ENCODE data around the gene LONRF3. TPM values are rescaled to one million over a fixed set of nuclear protein-coding genes. Genes with fewer than 3 reads are reported as not detected.

Gene LONRF3
- total RNA-seq, 4 donors from 2014 or later: 15.7 to 73.3 (median 42.3) TPM

DNA sequence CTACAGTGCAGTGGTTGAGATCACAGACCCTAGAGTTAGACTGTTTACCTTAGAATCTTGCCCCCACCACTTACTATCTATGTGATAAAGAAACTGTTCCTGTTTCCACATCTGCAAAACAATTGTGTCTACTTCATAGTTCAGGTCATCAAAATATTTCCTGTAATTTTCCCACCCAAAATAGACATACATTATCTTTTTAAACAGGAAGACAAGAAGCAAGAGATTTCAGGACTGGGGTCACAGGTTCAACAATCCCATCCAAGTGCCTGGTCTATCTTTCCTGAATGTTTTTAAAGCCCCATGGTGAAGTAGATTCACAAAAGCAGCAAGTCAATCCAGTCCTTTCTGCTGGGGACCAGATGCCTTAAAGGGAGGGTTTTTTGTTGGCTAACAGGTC lies 56.6 kb downstream of the LONRF3 start:
- no peak for ATAC-seq
- TF ChIP-seq, protein P1, sequence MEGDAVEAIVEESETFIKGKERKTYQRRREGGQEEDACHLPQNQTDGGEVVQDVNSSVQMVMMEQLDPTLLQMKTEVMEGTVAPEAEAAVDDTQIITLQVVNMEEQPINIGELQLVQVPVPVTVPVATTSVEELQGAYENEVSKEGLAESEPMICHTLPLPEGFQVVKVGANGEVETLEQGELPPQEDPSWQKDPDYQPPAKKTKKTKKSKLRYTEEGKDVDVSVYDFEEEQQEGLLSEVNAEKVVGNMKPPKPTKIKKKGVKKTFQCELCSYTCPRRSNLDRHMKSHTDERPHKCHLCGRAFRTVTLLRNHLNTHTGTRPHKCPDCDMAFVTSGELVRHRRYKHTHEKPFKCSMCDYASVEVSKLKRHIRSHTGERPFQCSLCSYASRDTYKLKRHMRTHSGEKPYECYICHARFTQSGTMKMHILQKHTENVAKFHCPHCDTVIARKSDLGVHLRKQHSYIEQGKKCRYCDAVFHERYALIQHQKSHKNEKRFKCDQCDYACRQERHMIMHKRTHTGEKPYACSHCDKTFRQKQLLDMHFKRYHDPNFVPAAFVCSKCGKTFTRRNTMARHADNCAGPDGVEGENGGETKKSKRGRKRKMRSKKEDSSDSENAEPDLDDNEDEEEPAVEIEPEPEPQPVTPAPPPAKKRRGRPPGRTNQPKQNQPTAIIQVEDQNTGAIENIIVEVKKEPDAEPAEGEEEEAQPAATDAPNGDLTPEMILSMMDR (IDR thresholded peaks at IDR 0.05 in 4 of 5, conservative IDR thresholded peaks at IDR 0.05 in 1 of 5): no peak
- no peak for TF ChIP-seq POLR2A (IDR thresholded peaks at IDR 0.05)
- Histone ChIP-seq H3K27me3 (no peaks in the 10 kb centered on the region), H3K9me3 (no peaks in the 10 kb centered on the region), H3K36me3 (no peaks in the 10 kb centered on the region), H3K27ac (no peak overlapping the region), H3K4me3 (no peak overlapping the region), H3K4me1 (no peaks in the 10 kb centered on the region)
- intact Hi-C loops (cut with DNase I; ENCODE audit: low total_unique reads): no loop called here
- in situ Hi-C loops (cut with MboI; ENCODE audit: low sequenced_read_pairs in 4 of 4): no loop called here
- DNase-seq: no peak

DNA sequence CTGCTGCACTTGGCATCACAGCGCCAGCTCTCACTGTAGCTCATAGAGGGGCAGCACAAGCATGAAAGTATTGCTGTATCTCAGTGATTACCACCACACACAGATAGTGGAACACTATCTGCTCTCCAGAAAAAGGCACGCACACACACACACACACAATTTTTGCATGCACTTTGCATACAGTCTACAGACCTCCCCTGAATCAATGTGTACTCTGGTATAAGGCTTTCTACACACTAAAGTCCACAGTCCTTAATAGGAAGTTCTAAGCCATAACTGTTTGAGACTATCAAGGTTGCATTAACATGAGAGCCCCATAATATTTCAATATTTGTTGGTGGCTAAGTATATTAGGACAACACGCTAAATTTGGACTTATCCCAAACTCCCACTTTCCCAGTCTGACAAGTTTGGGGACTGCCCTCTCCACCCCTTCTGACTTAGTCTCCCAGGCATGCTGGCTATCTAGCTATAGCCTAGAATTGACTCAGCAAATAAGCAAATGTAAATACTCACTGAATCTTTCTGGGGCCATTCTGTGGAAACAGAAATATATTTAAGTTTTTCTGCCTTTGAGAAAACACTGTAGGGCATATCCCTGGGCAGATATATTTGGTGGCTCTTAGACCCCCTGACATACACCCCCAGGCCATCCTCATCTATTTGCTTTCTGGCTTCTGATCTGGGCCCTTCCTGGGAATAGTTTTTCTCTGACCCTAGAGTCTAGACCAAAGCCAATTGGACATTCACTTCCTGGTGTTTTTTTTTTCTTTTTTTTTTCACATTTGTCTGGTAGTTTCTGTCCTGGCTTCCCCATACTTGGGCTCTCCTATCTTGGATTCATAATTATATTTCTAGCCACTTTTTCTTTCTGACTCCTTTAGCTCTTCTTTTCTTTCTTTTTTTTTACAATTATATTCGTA lies 62.0 kb downstream of the LONRF3 start:
- TF ChIP-seq POLR2A (IDR thresholded peaks at IDR 0.05): no peak
- TF ChIP-seq, protein P1 (IDR thresholded peaks at IDR 0.05 in 4 of 5, conservative IDR thresholded peaks at IDR 0.05 in 1 of 5): no peak
- no peak for ATAC-seq
- H3K9me3 ChIP-seq: no peaks in the 10 kb centered on the region

DNA sequence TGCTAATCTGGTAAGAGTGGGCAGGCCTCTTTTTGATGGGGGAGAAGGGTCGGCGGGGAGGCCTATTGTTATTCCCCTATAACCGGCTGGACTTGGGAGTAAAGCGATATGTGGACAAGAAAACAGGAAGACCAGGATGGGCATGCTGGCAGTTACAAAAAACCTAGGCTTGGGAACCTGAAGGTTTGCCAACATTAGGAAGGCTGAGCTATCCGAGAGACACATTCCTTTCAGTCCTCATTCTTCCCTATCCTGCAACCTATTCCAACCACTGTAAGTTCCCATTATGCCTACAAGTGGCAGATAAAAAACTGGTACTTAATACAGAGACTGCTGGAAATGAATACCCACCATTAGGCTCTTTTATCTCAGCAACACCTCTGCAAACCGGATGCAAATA lies 66.0 kb downstream of the LONRF3 start:
- TF ChIP-seq POLR2A (IDR thresholded peaks at IDR 0.05): no peak
- TF ChIP-seq, protein P1 (IDR thresholded peaks at IDR 0.05 in 4 of 5, conservative IDR thresholded peaks at IDR 0.05 in 1 of 5): no peak
- no peak overlapping the region for H3K4me3 ChIP-seq
- H3K36me3 ChIP-seq: no peaks in the 10 kb centered on the region
- H3K4me1 ChIP-seq: no peaks in the 10 kb centered on the region
- H3K27me3 ChIP-seq: no peaks in the 10 kb centered on the region
- no peaks in the 10 kb centered on the region for H3K9me3 ChIP-seq
- ATAC-seq (no peak), DNase-seq (no peak)
- no peak overlapping the region for H3K27ac ChIP-seq
- in situ Hi-C loops (cut with MboI; ENCODE audit: low sequenced_read_pairs in 4 of 4) (no loop called here), intact Hi-C loops (cut with DNase I; ENCODE audit: low total_unique reads) (loop anchor here (5.0 kb wide), 1 partner anchor 202 kb away; no protein-coding TSS in a partner anchor)

More for the DNA sequence above, 62.0 kb downstream of the LONRF3 start:
- Histone ChIP-seq H3K27me3 (no peaks in the 10 kb centered on the region), H3K27ac (no peak overlapping the region), H3K36me3 (no peaks in the 10 kb centered on the region), H3K4me3 (no peak overlapping the region), H3K4me1 (no peaks in the 10 kb centered on the region)
- intact Hi-C loops (cut with DNase I; ENCODE audit: low total_unique reads): no loop called here
- in situ Hi-C loops (cut with MboI; ENCODE audit: low sequenced_read_pairs in 4 of 4): no loop called here
- DNase-seq: no peak

DNA sequence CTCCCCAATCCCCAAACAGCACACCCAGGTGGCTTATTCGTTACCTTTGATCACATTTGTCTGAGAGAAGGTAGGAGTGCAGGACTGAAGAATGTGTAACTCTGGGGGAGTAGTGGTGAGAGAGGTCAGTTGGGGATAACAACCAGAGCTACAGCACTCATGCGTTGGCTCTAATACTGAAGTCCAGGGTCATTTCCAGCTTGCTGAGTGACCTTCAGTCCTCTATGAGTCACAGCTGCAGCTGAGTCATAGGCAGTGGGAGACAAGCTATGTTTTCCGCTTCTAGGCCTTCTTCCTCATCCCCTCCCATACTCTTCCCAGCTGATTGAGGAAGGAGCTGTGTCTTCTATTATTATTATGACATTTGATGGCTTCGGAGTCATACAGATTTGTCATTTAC lies 66.8 kb downstream of the LONRF3 start:
- DNase-seq (peak in 1 of 2 donors; percentile 43), ATAC-seq (peak; percentile 79 to 89)
- in situ Hi-C loops (cut with MboI; ENCODE audit: low sequenced_read_pairs in 4 of 4) (no loop called here), intact Hi-C loops (cut with DNase I; ENCODE audit: low total_unique reads) (loop anchor here (5.0 kb wide), 1 partner anchor 201 kb away; no protein-coding TSS in a partner anchor)
- Histone ChIP-seq H3K27ac (peak overlapping the region in 1 of 4 donors; percentile 38), H3K36me3 (no peaks in the 10 kb centered on the region), H3K9me3 (no peaks in the 10 kb centered on the region), H3K27me3 (no peaks in the 10 kb centered on the region), H3K4me1 (no peaks in the 10 kb centered on the region), H3K4me3 (no peak overlapping the region)
- no peak for TF ChIP-seq POLR2A (IDR thresholded peaks at IDR 0.05)
- TF ChIP-seq, protein P1 (IDR thresholded peaks at IDR 0.05 in 4 of 5, conservative IDR thresholded peaks at IDR 0.05 in 1 of 5): no peak
